GM12872 (cell line): ENCODE results near the gene EFCAB13.

Experiments
- TF ChIP-seq, protein P1 (sequence below): IDR thresholded peaks from 3 replicates; pipeline ENCODE4 v1.5.1; 2011; ENCODE audit warnings: low read depth, mild to moderate bottlenecking, low read length, moderate library complexity; ENCODE audit not compliant: insufficient read depth

EFCAB13 gene

DNA sequence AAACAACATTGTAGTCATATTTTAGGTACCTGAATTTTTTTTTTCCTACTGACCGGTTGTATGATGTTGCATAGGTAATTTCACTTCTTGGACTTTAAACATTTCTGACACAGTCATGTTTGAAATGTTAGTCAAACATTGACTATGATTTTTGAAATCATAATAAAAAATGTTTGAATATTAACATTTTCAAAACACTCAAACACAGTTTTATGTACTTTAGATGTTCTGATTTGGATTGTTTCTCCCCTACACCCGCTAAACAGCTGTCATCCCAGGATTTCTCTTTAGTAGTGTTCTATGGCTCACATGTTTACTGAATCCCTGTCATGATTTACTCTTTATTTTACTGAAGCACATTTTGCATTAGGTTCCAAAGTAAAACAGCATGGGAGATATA, 104.2 kb downstream of the EFCAB13 start:
- TF ChIP-seq, protein P1, sequence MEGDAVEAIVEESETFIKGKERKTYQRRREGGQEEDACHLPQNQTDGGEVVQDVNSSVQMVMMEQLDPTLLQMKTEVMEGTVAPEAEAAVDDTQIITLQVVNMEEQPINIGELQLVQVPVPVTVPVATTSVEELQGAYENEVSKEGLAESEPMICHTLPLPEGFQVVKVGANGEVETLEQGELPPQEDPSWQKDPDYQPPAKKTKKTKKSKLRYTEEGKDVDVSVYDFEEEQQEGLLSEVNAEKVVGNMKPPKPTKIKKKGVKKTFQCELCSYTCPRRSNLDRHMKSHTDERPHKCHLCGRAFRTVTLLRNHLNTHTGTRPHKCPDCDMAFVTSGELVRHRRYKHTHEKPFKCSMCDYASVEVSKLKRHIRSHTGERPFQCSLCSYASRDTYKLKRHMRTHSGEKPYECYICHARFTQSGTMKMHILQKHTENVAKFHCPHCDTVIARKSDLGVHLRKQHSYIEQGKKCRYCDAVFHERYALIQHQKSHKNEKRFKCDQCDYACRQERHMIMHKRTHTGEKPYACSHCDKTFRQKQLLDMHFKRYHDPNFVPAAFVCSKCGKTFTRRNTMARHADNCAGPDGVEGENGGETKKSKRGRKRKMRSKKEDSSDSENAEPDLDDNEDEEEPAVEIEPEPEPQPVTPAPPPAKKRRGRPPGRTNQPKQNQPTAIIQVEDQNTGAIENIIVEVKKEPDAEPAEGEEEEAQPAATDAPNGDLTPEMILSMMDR, result no peak

DNA sequence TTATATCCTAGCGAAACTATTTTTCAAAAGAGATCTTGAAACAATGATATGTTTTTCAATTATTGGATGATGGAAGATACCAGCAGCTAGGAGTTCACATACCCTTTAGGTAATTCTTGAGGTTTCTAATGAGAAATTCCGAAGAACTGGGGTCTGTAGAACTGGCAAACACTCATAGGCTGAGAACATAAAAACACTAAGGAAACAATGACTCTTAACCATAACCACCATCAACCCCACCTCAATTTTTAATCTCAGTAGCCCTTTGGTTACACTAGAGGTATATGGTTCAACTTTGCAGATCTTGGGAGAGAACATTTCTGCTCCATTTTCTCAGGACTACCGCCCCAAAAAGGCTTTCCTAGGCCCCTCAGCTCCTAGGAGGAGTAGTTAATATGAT, 141.4 kb downstream of the EFCAB13 start:
- TF ChIP-seq, protein P1, result no peak

DNA sequence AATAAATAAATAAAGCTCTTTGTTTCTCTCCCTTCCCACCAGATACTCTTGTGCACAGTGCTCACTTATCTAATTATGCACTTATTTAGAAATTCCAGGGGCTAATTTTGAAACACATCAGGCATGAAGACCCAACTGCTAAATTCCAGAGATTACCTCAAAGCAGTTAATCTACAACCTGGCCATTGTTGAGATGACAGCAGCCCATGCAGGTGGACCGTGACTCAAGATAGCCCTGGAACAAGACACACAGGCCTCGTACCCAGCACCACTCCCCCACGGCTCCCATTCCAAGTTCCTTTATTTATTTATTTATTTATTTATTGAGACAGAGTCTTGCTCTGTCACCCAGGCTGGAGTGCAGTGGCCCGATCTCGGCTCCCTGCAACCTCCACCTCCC, 147.1 kb downstream of the EFCAB13 start:
- TF ChIP-seq, protein P1, result no peak
